IMR-90 (cell line): ENCODE measurements around the gene FNDC11. TPM values are rescaled to one million over a fixed set of nuclear protein-coding genes. Genes with fewer than 3 reads are reported as not detected.

Experiments
- ATAC-seq: fragments of 200-7000 bp; cut with Tn5 transposase; 2 replicates; pipeline ENCODE4 v1.9.1; 2020; ENCODE audit warnings: low read depth, mild to moderate bottlenecking, moderate library complexity
- BruUV-seq: library from RNA; stranded (reverse); fragments of 400-500 nt; replicated peaks from 2 replicates; lab custom pipeline; 2021; lab: Mats Ljungman, UMichigan
- CTCF ChIA-PET: fragments of 300-600 bp; formaldehyde crosslinking; extraction: SDS; loops from one replicate; lab custom pipeline; 2021; ENCODE audit warnings: antibody characterized with exemption; lab: Yijun Ruan, JAX
- POLR2A ChIA-PET: fragments of 300-600 bp; sonication (Branson Sonifier 250); formaldehyde crosslinking; loops from one replicate; lab custom pipeline; 2022; ENCODE audit warnings: antibody characterized with exemption; ENCODE audit not compliant: unreplicated experiment; lab: Charles Lee
- DNase-seq: peaks from one replicate; pipeline ENCODE4 v3.0.0; 2013
- H2AFZ ChIP-seq: replicated peaks from 2 replicates; pipeline ENCODE3; 2013; ENCODE audit warnings: low read length, mild to moderate bottlenecking; ENCODE audit not compliant: poor library complexity
- H2AK5ac ChIP-seq: 2 replicates; pipeline ENCODE4 v1.6.1; 2013; ENCODE audit warnings: low read depth, low read length, inconsistent platforms
- H2AK9ac ChIP-seq: replicated peaks from 2 replicates; pipeline ENCODE3; 2013; ENCODE audit warnings: mild to moderate bottlenecking, low read depth, low read length, moderate library complexity; ENCODE audit not compliant: poor library complexity
- H2BK120ac ChIP-seq: 2 replicates; pipeline ENCODE4 v1.6.1; 2013; ENCODE audit warnings: low read depth, low read length, inconsistent platforms
- H2BK15ac ChIP-seq: 3 replicates; pipeline ENCODE4 v1.6.1; 2013; ENCODE audit warnings: low read depth, low read length, inconsistent platforms
- H2BK20ac ChIP-seq: 2 replicates; pipeline ENCODE4 v1.6.1; 2013; ENCODE audit warnings: low read depth, mild to moderate bottlenecking, inconsistent platforms, low read length, moderate library complexity
- H2BK5ac ChIP-seq: 2 replicates; pipeline ENCODE4 v1.6.1; 2013; ENCODE audit warnings: mild to moderate bottlenecking, low read depth, low read length, inconsistent platforms; ENCODE audit not compliant: poor library complexity, severe bottlenecking
- H3K14ac ChIP-seq: replicated peaks from 2 replicates; pipeline ENCODE4 v1.6.1; 2013; ENCODE audit warnings: low read depth, low read length, inconsistent platforms
- H3K18ac ChIP-seq: 2 replicates; pipeline ENCODE4 v1.6.1; 2013; ENCODE audit warnings: low read depth, low read length, control low read depth
- H3K23ac ChIP-seq: 2 replicates; pipeline ENCODE4 v1.6.1; 2013; ENCODE audit warnings: low read depth, low read length, inconsistent platforms
- H3K27ac ChIP-seq: 2 replicates; pipeline ENCODE4 v1.5.1; 2013; ENCODE audit warnings: mild to moderate bottlenecking, control low read depth, low read length; ENCODE audit not compliant: insufficient read depth
- H3K27me3 ChIP-seq: 2 replicates; pipeline ENCODE4 v1.6.1; 2013; ENCODE audit warnings: low read length; ENCODE audit not compliant: control insufficient read depth, insufficient read depth
- H3K36me3 ChIP-seq: 2 replicates; pipeline ENCODE4 v1.6.1; 2013; ENCODE audit warnings: low read length, mixed read lengths; ENCODE audit not compliant: control insufficient read depth, insufficient read depth
- H3K4ac ChIP-seq: 2 replicates; pipeline ENCODE4 v1.6.1; 2013; ENCODE audit warnings: low read depth, low read length, inconsistent platforms
- H3K4me1 ChIP-seq: 2 replicates; pipeline ENCODE4 v1.6.1; 2013; ENCODE audit warnings: low read length, mixed read lengths; ENCODE audit not compliant: control insufficient read depth, insufficient read depth
- H3K4me2 ChIP-seq: 2 replicates; pipeline ENCODE4 v1.6.1; 2013; ENCODE audit warnings: low read depth, mild to moderate bottlenecking, control low read depth, low read length, moderate library complexity
- H3K4me3 ChIP-seq: 2 replicates; pipeline ENCODE4 v1.5.1; 2013; ENCODE audit warnings: low read depth, mild to moderate bottlenecking, control low read depth, low read length, moderate library complexity; ENCODE audit not compliant: insufficient read depth
- H3K56ac ChIP-seq: 2 replicates; pipeline ENCODE4 v1.6.1; 2013; ENCODE audit warnings: low read length, inconsistent platforms; ENCODE audit not compliant: insufficient read depth; ENCODE audit errors: extremely low read depth
- H3K79me1 ChIP-seq, 2 experiments: 2 replicates each; pipeline ENCODE4 v1.6.1; 2013; ENCODE audit warnings: low read length in 2 of 2, inconsistent platforms in 1 of 2, low read depth in 1 of 2
- H3K9ac ChIP-seq: 2 replicates; pipeline ENCODE4 v1.6.1; 2013; ENCODE audit warnings: low read depth, low read length, control low read depth
- H3K9me1 ChIP-seq: 2 replicates; pipeline ENCODE4 v1.6.1; 2013; ENCODE audit warnings: low read length, inconsistent platforms; ENCODE audit not compliant: insufficient read depth
- H3K9me3 ChIP-seq: 2 replicates; pipeline ENCODE4 v1.6.1; 2013; ENCODE audit warnings: low read length; ENCODE audit not compliant: control insufficient read depth, insufficient read depth
- H4K20me1 ChIP-seq: 2 replicates; pipeline ENCODE4 v1.6.1; 2013; ENCODE audit warnings: low read length, inconsistent platforms; ENCODE audit not compliant: insufficient read depth
- H4K5ac ChIP-seq: 2 replicates; pipeline ENCODE4 v1.6.1; 2013; ENCODE audit warnings: mild to moderate bottlenecking, low read depth, low read length, control low read depth
- H4K8ac ChIP-seq, 2 experiments: 2 replicates each; pipeline ENCODE4 v1.6.1; 2013; ENCODE audit warnings: low read depth in 2 of 2, low read length in 2 of 2, control low read depth in 1 of 2, inconsistent platforms in 1 of 2
- H4K91ac ChIP-seq: 2 replicates; pipeline ENCODE4 v1.6.1; 2013; ENCODE audit warnings: low read depth, low read length, inconsistent platforms; ENCODE audit not compliant: insufficient read depth
- CHD1 ChIP-seq: IDR thresholded peaks from 2 replicates; pipeline ENCODE4 v1.6.1; 2012; ENCODE audit warnings: low read depth, low read length, improper control_type of control experiment
- CTCF ChIP-seq: conservative IDR thresholded peaks from 2 replicates; pipeline ENCODE4 v1.5.1; 2012; ENCODE audit warnings: mild to moderate bottlenecking, low read depth, low read length, improper control_type of control experiment
- MAFK ChIP-seq: IDR thresholded peaks from 2 replicates; pipeline ENCODE4 v1.6.1; 2012; ENCODE audit warnings: low read depth, low read length, improper control_type of control experiment
- MAZ ChIP-seq: IDR thresholded peaks from 2 replicates; pipeline ENCODE4 v1.6.1; 2012; ENCODE audit warnings: low read depth, mild to moderate bottlenecking, low read length, improper control_type of control experiment, moderate library complexity, borderline replicate concordance
- MXI1 ChIP-seq: IDR thresholded peaks from 2 replicates; pipeline ENCODE4 v1.6.1; 2012; ENCODE audit warnings: low read depth, mild to moderate bottlenecking, low read length, moderate library complexity, borderline replicate concordance
- POLR2A ChIP-seq: IDR thresholded peaks from 2 replicates; pipeline ENCODE4 v1.6.1; 2012; ENCODE audit warnings: mild to moderate bottlenecking, low read depth, low read length
- SMC3 ChIP-seq: fragments of 150-350 bp; IDR thresholded peaks from 2 replicates; pipeline ENCODE4 v1.6.1; 2016; ENCODE audit warnings: low read depth, mild to moderate bottlenecking, antibody characterized with exemption, low read length, moderate library complexity
- WGBS, 2 experiments: methylation state at CpG; one replicate each; pipeline versions ENCODE4 v1.1.5 to v1.1.7; 2013; ENCODE audit warnings: missing lambda C conversion rate in 2 of 2; ENCODE audit not compliant: insufficient read length in 1 of 2; ENCODE audit errors: extremely low coverage in 2 of 2; 5-methylcytosine and 5-hydroxymethylcytosine counted together
- dilution Hi-C: fragments of 300-500 bp; cut with HindIII; formaldehyde crosslinking; loops from one replicate; pipeline ENCODE4 v1.14.3; 2018; ENCODE audit warnings: low sequenced_read_pairs; ENCODE audit not compliant: unreplicated experiment
- in situ Hi-C: fragments of 300-500 bp; cut with MboI; formaldehyde crosslinking; loops from 3 replicates; pipeline ENCODE4 v1.14.3; 2019; ENCODE audit warnings: low sequenced_read_pairs, inconsistent platforms, mixed read lengths
- intact Hi-C: fragments of 100-400 bp; cut with micrococcal nuclease; formaldehyde crosslinking; loops from 2 replicates; pipeline ENCODE4 v1.10.0; 2022
- polyA plus RNA-seq, 3 experiments: library from polyadenylated mRNA; depleted of rRNA; stranded (reverse); fragments of >200 nt; gene quantifications; 2 replicates each; pipeline ENCODE4 v1.2.3, GENCODE V29; 2012; ENCODE audit warnings: low replicate concordance in 1 of 3
- total RNA-seq: library from RNA; depleted of rRNA; stranded (reverse); fragments of >200 nt; gene quantifications from 2 replicates; pipeline ENCODE4 v1.2.3, GENCODE V29; 2012

The FNDC11 gene
- total and polyA plus RNA-seq, 2 of the 4 experiments (the other 2 are of a cell fraction), result 0.36 to 1.0 TPM

GRCh38 chr20:63525971-63526370, 28.0 kb upstream of the FNDC11 start:
- dilution Hi-C loops (no loop called here), in situ Hi-C loops (no loop called here), intact Hi-C loops (no loop called here)
- WGBS, 2 experiments, result no CpG with 5 or more reads among the region's 2 CpGs
- ChIA-PET CTCF (no interaction called here), POLR2A (no interaction called here)
- no peak overlapping the region for H3K4me2 ChIP-seq
- H3K4me1 ChIP-seq, result peaks cover 9% of the 10 kb centered on the region
- no peak overlapping the region for H2BK15ac ChIP-seq
- no peaks in the 10 kb centered on the region for H3K27me3 ChIP-seq
- H3K23ac ChIP-seq, result no peak overlapping the region
- H2BK20ac ChIP-seq, result no peak overlapping the region
- H4K8ac ChIP-seq, result no peak overlapping the region
- H3K36me3 ChIP-seq, result peaks cover 22% of the 10 kb centered on the region
- H2AFZ ChIP-seq, result no peak overlapping the region
- no peak overlapping the region for H2AK9ac ChIP-seq
- no peak overlapping the region for H4K91ac ChIP-seq
- H3K9me3 ChIP-seq, result no peaks in the 10 kb centered on the region
- no peak overlapping the region for H3K18ac ChIP-seq
- ATAC-seq, result no peak
- H3K4ac ChIP-seq, result no peak overlapping the region
- peaks cover 15 to 29% of the 10 kb centered on the region in 2 experiments for H3K79me1 ChIP-seq
- TF ChIP-seq SMC3 (no peak), MXI1 (no peak), CTCF (no peak), MAZ (no peak), MAFK (no peak), POLR2A (no peak), CHD1 (no peak)
- no peak overlapping the region for H3K4me3 ChIP-seq
- no peak for DNase-seq
- H2BK120ac ChIP-seq, result no peak overlapping the region
- BruUV-seq, result no TSS peak
- no peak overlapping the region for H4K5ac ChIP-seq
- no peak overlapping the region for H2BK5ac ChIP-seq
- H3K14ac ChIP-seq, result no peak overlapping the region
- H2AK5ac ChIP-seq, result no peak overlapping the region
- H4K20me1 ChIP-seq, result peaks cover 29% of the 10 kb centered on the region
- peaks cover 4% of the 10 kb centered on the region; the same call in 1 of the 2 replicates for H3K9me1 ChIP-seq
- H3K56ac ChIP-seq, result no peak overlapping the region
- no peak overlapping the region for H3K27ac ChIP-seq
- no peak overlapping the region for H3K9ac ChIP-seq
